Testis (tissue), 2 donors: ENCODE results near the gene ATM.

Experiments
- CTCF ChIP-seq, 3 experiments: fragments of 450-650 bp in 2 of 3; fragments of 200-600 bp in 1 of 3; sonication (generic) in 1 of 3; IDR thresholded peaks; one replicate each; pipeline ENCODE4 v1.5.1; 2016 to 2019; ENCODE audit warnings: antibody characterized with exemption in 3 of 3, mild to moderate bottlenecking in 2 of 3, moderate library complexity in 1 of 3
- POLR2A ChIP-seq: fragments of 450-650 bp; IDR thresholded peaks from one replicate; pipeline ENCODE4 v1.6.1; 2017; ENCODE audit warnings: antibody characterized with exemption, mild to moderate bottlenecking, moderate library complexity

- TF ChIP-seq POLR2A, result no peak
- no peak for TF ChIP-seq CTCF (IDR thresholded peaks at IDR 0.05)
Observed at GRCh38 chr11:108233277-108233945, 10.5 kb downstream of the ATM start.
